Activated CD8-positive, alpha-beta T cell treated with anti-CD3 and anti-CD28 coated beads, Interleukin-2, amount 10 ng/mL, durations not matched to agents 7 days and 5 days (primary cell): ENCODE measurements around the gene ADGRD1. TPM values are rescaled to one million over a fixed set of nuclear protein-coding genes. Genes with fewer than 3 reads are reported as not detected.

Experiments
- ATAC-seq: fragments of 150-1000 bp; cut with Tn5 transposase; one replicate; pipeline ENCODE4 v1.10.0; 2021; ENCODE audit warnings: moderate library complexity
- CTCF ChIA-PET: fragments of 350-600 bp; sonication (Branson Sonifier 250); formaldehyde crosslinking; loops from one replicate; lab custom pipeline; 2021; ENCODE audit warnings: antibody characterized with exemption; lab: Charles Lee
- POLR2A ChIA-PET: fragments of 350-600 bp; sonication (Branson Sonifier 250); formaldehyde crosslinking; loops from one replicate; lab custom pipeline; 2021; ENCODE audit warnings: antibody characterized with exemption; lab: Charles Lee
- DNase-seq: peaks from one replicate; pipeline ENCODE4 v3.0.0-alpha.2; 2020
- H3K27ac Mint-ChIP-seq: one replicate; pipeline ENCODE4 v1.8.0; 2021; ENCODE audit warnings: mild to moderate bottlenecking, mixed read lengths
- H3K27me3 Mint-ChIP-seq: one replicate; pipeline ENCODE4 v1.8.0; 2021; ENCODE audit warnings: low read depth, mixed read lengths
- H3K36me3 Mint-ChIP-seq: one replicate; pipeline ENCODE4 v1.8.0; 2021; ENCODE audit warnings: low read depth, mixed read lengths
- H3K4me1 Mint-ChIP-seq: one replicate; pipeline ENCODE4 v1.8.0; 2021; ENCODE audit warnings: low read depth, mixed read lengths
- H3K4me3 Mint-ChIP-seq: one replicate; pipeline ENCODE4 v1.8.0; 2021; ENCODE audit warnings: mild to moderate bottlenecking, mixed read lengths
- H3K9me3 Mint-ChIP-seq: one replicate; pipeline ENCODE4 v1.8.0; 2022; ENCODE audit warnings: mixed read lengths; ENCODE audit not compliant: insufficient read depth
- total RNA-seq, 2 experiments: library from RNA; stranded (reverse); gene quantifications; one replicate each; pipeline ENCODE4 v1.2.3, GENCODE V29; 2021

Gene ADGRD1
- total RNA-seq, 2 experiments from 2014 or later = not detected

GRCh38 chr12:131087991-131088700, 134.4 kb downstream of the ADGRD1 start:
- ATAC-seq (no peak), DNase-seq (no peak)
- H3K27ac Mint-ChIP-seq = no peak overlapping the region
- H3K9me3 Mint-ChIP-seq = no peaks in the 10 kb centered on the region
- no peaks in the 10 kb centered on the region for H3K36me3 Mint-ChIP-seq
- peaks cover 11% of the 10 kb centered on the region for H3K4me1 Mint-ChIP-seq
- no peak overlapping the region for H3K4me3 Mint-ChIP-seq
- H3K27me3 Mint-ChIP-seq = no peaks in the 10 kb centered on the region
- ChIA-PET POLR2A (no interaction called here), CTCF (no interaction called here)

- H3K4me3 Mint-ChIP-seq = no peak overlapping the region
- CTCF ChIA-PET = interaction anchor here (0.7 kb wide), 1 partner anchor 16 kb away, joined by 3 read pairs; no protein-coding TSS in a partner anchor
- H3K4me1 Mint-ChIP-seq = peaks cover 18% of the 10 kb centered on the region
- DNase-seq (no peak), ATAC-seq (no peak)
- POLR2A ChIA-PET = no interaction called here
- H3K36me3 Mint-ChIP-seq = no peaks in the 10 kb centered on the region
- H3K27me3 Mint-ChIP-seq = no peaks in the 10 kb centered on the region
- H3K27ac Mint-ChIP-seq = no peak overlapping the region
- H3K9me3 Mint-ChIP-seq = no peaks in the 10 kb centered on the region
Observed at GRCh38 chr12:131088701-131089530, 135.2 kb downstream of the ADGRD1 start.

GRCh38 chr12:131089531-131090273, 136.0 kb downstream of the ADGRD1 start:
- H3K27me3 Mint-ChIP-seq = no peaks in the 10 kb centered on the region
- H3K36me3 Mint-ChIP-seq = no peaks in the 10 kb centered on the region
- no peak for DNase-seq
- no peak overlapping the region for H3K4me3 Mint-ChIP-seq
- H3K4me1 Mint-ChIP-seq = peaks cover 24% of the 10 kb centered on the region
- no peak overlapping the region for H3K27ac Mint-ChIP-seq
- ChIA-PET CTCF (interaction anchor here (0.7 kb wide), 1 partner anchor 15 kb away, joined by 3 read pairs; no protein-coding TSS in a partner anchor), POLR2A (no interaction called here)
- no peak for ATAC-seq
- H3K9me3 Mint-ChIP-seq = no peaks in the 10 kb centered on the region

- Mint-ChIP-seq H3K4me1 (peaks cover 24% of the 10 kb centered on the region), H3K27me3 (no peaks in the 10 kb centered on the region), H3K4me3 (no peak overlapping the region), H3K9me3 (no peaks in the 10 kb centered on the region), H3K36me3 (no peaks in the 10 kb centered on the region), H3K27ac (no peak overlapping the region)
- no peak for ATAC-seq
- DNase-seq = no peak
- ChIA-PET CTCF (no interaction called here), POLR2A (no interaction called here)
Observed at GRCh38 chr12:131090274-131091210, 136.8 kb downstream of the ADGRD1 start.

- ChIA-PET CTCF (interaction anchor here (3.8 kb wide), 1 partner anchor 14 kb away, joined by 34 read pairs; no protein-coding TSS in a partner anchor), POLR2A (no interaction called here)
- Mint-ChIP-seq H3K36me3 (no peaks in the 10 kb centered on the region), H3K4me1 (peaks cover 24% of the 10 kb centered on the region), H3K27ac (no peak overlapping the region), H3K9me3 (no peaks in the 10 kb centered on the region), H3K4me3 (no peak overlapping the region), H3K27me3 (no peaks in the 10 kb centered on the region)
- no peak for ATAC-seq
- DNase-seq = no peak
Observed at GRCh38 chr12:131091413-131091975, 137.8 kb downstream of the ADGRD1 start.

- CTCF ChIA-PET = interaction anchor here (3.8 kb wide), 1 partner anchor 13 kb away, joined by 34 read pairs; no protein-coding TSS in a partner anchor
- no peaks in the 10 kb centered on the region for H3K27me3 Mint-ChIP-seq
- no peaks in the 10 kb centered on the region for H3K9me3 Mint-ChIP-seq
- no peak overlapping the region for H3K4me3 Mint-ChIP-seq
- H3K27ac Mint-ChIP-seq = no peak overlapping the region
- ATAC-seq = no peak
- no peaks in the 10 kb centered on the region for H3K36me3 Mint-ChIP-seq
- POLR2A ChIA-PET = no interaction called here
- peaks cover 24% of the 10 kb centered on the region for H3K4me1 Mint-ChIP-seq
- DNase-seq = no peak
Observed at GRCh38 chr12:131091976-131092691, 138.4 kb downstream of the ADGRD1 start.

GRCh38 chr12:131092901-131093603, 139.3 kb downstream of the ADGRD1 start:
- no peaks in the 10 kb centered on the region for H3K9me3 Mint-ChIP-seq
- DNase-seq = peak; percentile 54
- ChIA-PET POLR2A (no interaction called here), CTCF (interaction anchor here (1.2 to 3.8 kb wide), 4 partner anchors 9 to 39 kb away, joined by 4 to 34 read pairs (median 6); no protein-coding TSS in a partner anchor)
- peaks cover 24% of the 10 kb centered on the region for H3K4me1 Mint-ChIP-seq
- H3K4me3 Mint-ChIP-seq = no peak overlapping the region
- no peaks in the 10 kb centered on the region for H3K27me3 Mint-ChIP-seq
- peak; percentile 71 for ATAC-seq
- no peaks in the 10 kb centered on the region for H3K36me3 Mint-ChIP-seq
- peak overlapping the region; percentile 35 for H3K27ac Mint-ChIP-seq

GRCh38 chr12:131093604-131093955, 139.9 kb downstream of the ADGRD1 start:
- POLR2A ChIA-PET = no interaction called here
- peaks cover 24% of the 10 kb centered on the region for H3K4me1 Mint-ChIP-seq
- CTCF ChIA-PET = interaction anchor here (1.2 to 3.8 kb wide), 4 partner anchors 8 to 39 kb away, joined by 4 to 34 read pairs (median 6); no protein-coding TSS in a partner anchor
- H3K9me3 Mint-ChIP-seq = no peaks in the 10 kb centered on the region
- no peaks in the 10 kb centered on the region for H3K27me3 Mint-ChIP-seq
- ATAC-seq (no peak), DNase-seq (no peak)
- H3K27ac Mint-ChIP-seq = peak overlapping the region; percentile 35
- no peaks in the 10 kb centered on the region for H3K36me3 Mint-ChIP-seq
- H3K4me3 Mint-ChIP-seq = no peak overlapping the region

- no peak for ATAC-seq
- DNase-seq = no peak
- CTCF ChIA-PET = interaction anchor here (1.2 to 3.8 kb wide), 4 partner anchors 8 to 38 kb away, joined by 4 to 34 read pairs (median 6); no protein-coding TSS in a partner anchor
- POLR2A ChIA-PET = no interaction called here
- no peak overlapping the region for H3K4me3 Mint-ChIP-seq
- no peaks in the 10 kb centered on the region for H3K27me3 Mint-ChIP-seq
- H3K27ac Mint-ChIP-seq = no peak overlapping the region
- H3K4me1 Mint-ChIP-seq = peaks cover 24% of the 10 kb centered on the region
- no peaks in the 10 kb centered on the region for H3K36me3 Mint-ChIP-seq
- no peaks in the 10 kb centered on the region for H3K9me3 Mint-ChIP-seq
Observed at GRCh38 chr12:131093971-131094830, 140.5 kb downstream of the ADGRD1 start.
